ENCODE data around the gene LAMA2. TPM values are rescaled to one million over a fixed set of nuclear protein-coding genes. Genes with fewer than 3 reads are reported as not detected.
A peak's percentile ranks its signal among the peaks of the same experiment; 100 is the strongest.

The LAMA2 gene
- total RNA-seq, 1 donor: 9.4 TPM

- Histone ChIP-seq H3K9me3 (ENCODE audit: low read depth, low read length) (no peaks in the 10 kb centered on the region), H4K20me1 (ENCODE audit: insufficient read depth, low read length) (no peaks in the 10 kb centered on the region), H3K79me2 (ENCODE audit: insufficient read depth, low read length) (no peaks in the 10 kb centered on the region), H3K36me3 (ENCODE audit: insufficient read depth, low read length) (no peaks in the 10 kb centered on the region), H3K27me3 (ENCODE audit: insufficient read depth, low read length) (no peaks in the 10 kb centered on the region), H2AFZ (ENCODE audit: low read length) (peak overlapping the region; percentile 36), H3K4me1 (ENCODE audit: insufficient read depth, low read length) (peaks cover 12% of the 10 kb centered on the region), H3K4me3 (ENCODE audit: insufficient read depth, low read length) (no peak overlapping the region), H3K27ac (ENCODE audit: low read depth, low read length) (no peak overlapping the region), H3K4me2 (ENCODE audit: insufficient read depth, low read length) (no peak overlapping the region)
- TF ChIP-seq CTCF (IDR thresholded peaks at IDR 0.05; ENCODE audit: extremely low read depth, low read depth, low read length): no peak
- no peak for DNase-seq (ENCODE audit: insufficient read length, low spot score, missing footprints)
These were observed 467.3 kb downstream of the LAMA2 start for GRCh38 chr6:129350278-129350677.

- no peaks in the 10 kb centered on the region for H3K27me3 ChIP-seq (ENCODE audit: insufficient read depth, low read length)
- H3K79me2 ChIP-seq (ENCODE audit: insufficient read depth, low read length): no peaks in the 10 kb centered on the region
- H3K4me3 ChIP-seq (ENCODE audit: insufficient read depth, low read length): no peak overlapping the region
- H3K4me2 ChIP-seq (ENCODE audit: insufficient read depth, low read length): no peak overlapping the region
- H2AFZ ChIP-seq (ENCODE audit: low read length): no peak overlapping the region
- TF ChIP-seq CTCF (IDR thresholded peaks at IDR 0.05; ENCODE audit: extremely low read depth, low read depth, low read length): no peak
- no peaks in the 10 kb centered on the region for H3K9me3 ChIP-seq (ENCODE audit: low read depth, low read length)
- H3K27ac ChIP-seq (ENCODE audit: low read depth, low read length): no peak overlapping the region
- no peak for DNase-seq (ENCODE audit: insufficient read length, low spot score, missing footprints)
- H3K4me1 ChIP-seq (ENCODE audit: insufficient read depth, low read length): no peaks in the 10 kb centered on the region
- no peaks in the 10 kb centered on the region for H3K36me3 ChIP-seq (ENCODE audit: insufficient read depth, low read length)
- no peaks in the 10 kb centered on the region for H4K20me1 ChIP-seq (ENCODE audit: insufficient read depth, low read length)
These were observed 468.9 kb downstream of the LAMA2 start for GRCh38 chr6:129351807-129352206.

- Histone ChIP-seq H3K9me3 (ENCODE audit: low read depth, low read length) (no peaks in the 10 kb centered on the region), H3K79me2 (ENCODE audit: insufficient read depth, low read length) (no peaks in the 10 kb centered on the region), H3K4me1 (ENCODE audit: insufficient read depth, low read length) (no peaks in the 10 kb centered on the region), H4K20me1 (ENCODE audit: insufficient read depth, low read length) (no peaks in the 10 kb centered on the region), H3K4me2 (ENCODE audit: insufficient read depth, low read length) (no peak overlapping the region), H3K27me3 (ENCODE audit: insufficient read depth, low read length) (no peaks in the 10 kb centered on the region), H3K4me3 (ENCODE audit: insufficient read depth, low read length) (no peak overlapping the region), H3K27ac (ENCODE audit: low read depth, low read length) (no peak overlapping the region), H2AFZ (ENCODE audit: low read length) (peak overlapping the region; percentile 9), H3K36me3 (ENCODE audit: insufficient read depth, low read length) (no peaks in the 10 kb centered on the region)
- no peak for TF ChIP-seq CTCF (IDR thresholded peaks at IDR 0.05; ENCODE audit: extremely low read depth, low read depth, low read length)
- DNase-seq (ENCODE audit: insufficient read length, low spot score, missing footprints): no peak
These were observed 470.1 kb downstream of the LAMA2 start for GRCh38 chr6:129353067-129353466.

GRCh38 chr6:129356129-129356528 lies 473.2 kb downstream of the LAMA2 start:
- H2AFZ ChIP-seq (ENCODE audit: low read length): peak overlapping the region; percentile 26
- H3K4me3 ChIP-seq (ENCODE audit: insufficient read depth, low read length): no peak overlapping the region
- no peaks in the 10 kb centered on the region for H3K27me3 ChIP-seq (ENCODE audit: insufficient read depth, low read length)
- TF ChIP-seq CTCF (IDR thresholded peaks at IDR 0.05; ENCODE audit: extremely low read depth, low read depth, low read length): no peak
- DNase-seq (ENCODE audit: insufficient read length, low spot score, missing footprints): no peak
- H3K9me3 ChIP-seq (ENCODE audit: low read depth, low read length): no peaks in the 10 kb centered on the region
- H3K4me1 ChIP-seq (ENCODE audit: insufficient read depth, low read length): no peaks in the 10 kb centered on the region
- no peak overlapping the region for H3K27ac ChIP-seq (ENCODE audit: low read depth, low read length)
- no peaks in the 10 kb centered on the region for H3K36me3 ChIP-seq (ENCODE audit: insufficient read depth, low read length)
- H4K20me1 ChIP-seq (ENCODE audit: insufficient read depth, low read length): no peaks in the 10 kb centered on the region
- H3K4me2 ChIP-seq (ENCODE audit: insufficient read depth, low read length): no peak overlapping the region
- H3K79me2 ChIP-seq (ENCODE audit: insufficient read depth, low read length): no peaks in the 10 kb centered on the region

Measured in osteoblast (primary cell).